NCI-H2081 treated with DMSO at 0.1 percent for 48 hours (cell line): ENCODE results near the gene TBX5.
"Not testable (repeated sequence)": the region's sequence is repeated elsewhere in the genome, so short reads cannot be mapped to it uniquely, and the experiment has no call there.

Source experiments
- DNase-seq: peaks from one replicate; lab custom pipeline; 2025; lab: John Stamatoyannopoulos, UW

TBX5 gene

DNA sequence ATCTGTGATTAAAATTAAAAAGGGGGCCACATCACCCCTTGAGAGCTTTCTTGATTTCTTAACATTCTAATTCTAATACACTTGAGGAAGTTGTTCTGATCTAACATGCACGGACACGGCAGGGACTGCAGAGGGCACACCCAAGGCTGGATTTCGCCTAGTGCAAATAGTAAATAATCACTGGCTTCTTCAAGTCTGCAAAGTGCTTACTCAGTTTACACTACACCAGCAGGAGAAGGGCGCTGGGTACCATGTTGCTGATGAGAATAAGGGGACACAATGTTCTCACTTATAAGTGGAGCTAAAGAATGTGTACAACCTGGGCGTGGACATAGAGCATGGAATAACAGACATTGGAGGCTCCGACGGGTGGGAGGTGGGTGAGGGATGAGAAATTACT lies 34.2 kb downstream of the TBX5 start:
- DNase-seq, result no peak

DNA sequence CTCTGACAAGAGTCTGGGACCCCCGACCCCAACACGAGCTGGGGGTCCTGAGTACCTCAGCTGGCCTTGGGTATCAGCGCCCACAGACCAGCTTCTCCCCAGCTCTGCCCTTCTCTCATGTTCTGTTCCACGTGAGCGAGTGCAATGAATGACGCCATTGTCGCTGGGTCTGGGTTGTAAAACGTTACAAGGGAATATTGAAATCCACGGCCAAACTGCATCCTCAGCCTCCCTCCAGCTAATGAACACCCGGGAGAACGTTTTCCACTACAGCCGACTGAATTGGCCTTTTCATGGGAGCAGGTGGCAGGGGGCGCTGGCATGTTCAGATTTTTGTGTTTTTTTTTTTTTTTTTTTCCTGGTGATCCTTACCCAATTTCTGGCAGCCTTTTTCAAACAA lies 34.7 kb downstream of the TBX5 start:
- DNase-seq, result no peak

DNA sequence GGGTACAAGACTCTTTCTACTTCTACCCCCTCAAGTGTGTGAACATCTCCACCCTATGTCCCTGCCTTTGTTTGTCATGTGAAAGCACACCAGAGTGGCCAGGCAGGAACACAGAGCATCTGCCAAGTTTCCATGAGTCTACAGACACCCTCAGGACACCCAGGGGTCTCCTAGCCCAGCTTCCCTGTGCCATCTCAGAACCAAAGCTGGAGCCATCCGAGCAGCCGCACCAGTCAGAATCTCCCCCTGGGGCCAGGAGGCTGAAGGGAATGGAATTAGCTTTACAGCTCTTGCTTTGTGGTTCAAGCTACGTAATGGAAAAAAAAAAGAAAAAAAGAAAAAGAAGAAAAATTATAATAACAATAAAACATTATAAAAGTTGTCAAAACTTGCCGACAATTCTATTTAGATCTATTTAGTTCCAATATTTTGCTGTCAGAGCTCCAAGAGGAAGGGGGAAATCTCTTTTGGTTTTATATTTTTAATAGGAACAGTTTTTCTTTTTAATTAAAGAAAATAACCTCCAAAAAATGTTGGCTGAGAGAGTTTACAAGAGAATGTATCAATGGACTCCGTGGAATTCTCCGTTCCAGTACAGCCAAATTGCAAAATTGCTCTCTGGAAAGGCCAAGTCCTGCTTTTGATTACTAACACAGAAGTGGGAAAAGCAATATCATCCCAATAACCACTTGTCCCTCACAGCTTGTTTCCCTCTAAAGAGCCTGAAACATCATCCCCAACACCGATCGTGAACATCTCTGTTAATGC lies 37.1 kb downstream of the TBX5 start:
- no peak for DNase-seq

DNA sequence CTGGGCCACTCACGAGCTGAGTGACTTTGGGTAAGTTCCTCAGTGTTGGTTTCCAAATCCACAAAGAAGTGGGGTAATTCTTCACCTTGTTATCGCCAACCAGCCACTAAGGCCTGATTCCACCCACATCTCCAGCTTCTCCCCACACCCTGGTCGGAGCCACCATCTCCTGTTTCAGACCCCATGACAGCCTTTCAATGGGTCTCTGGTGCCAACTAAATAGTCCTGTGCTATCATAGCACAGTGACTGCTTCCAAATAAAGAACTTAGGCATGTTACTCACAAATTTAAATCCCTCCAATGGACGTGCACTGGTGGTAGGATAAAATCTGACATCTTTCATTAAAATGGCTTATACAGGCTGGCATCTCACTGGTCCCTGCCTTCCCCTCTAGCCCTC lies 44.0 kb downstream of the TBX5 start:
- no peak for DNase-seq

DNA sequence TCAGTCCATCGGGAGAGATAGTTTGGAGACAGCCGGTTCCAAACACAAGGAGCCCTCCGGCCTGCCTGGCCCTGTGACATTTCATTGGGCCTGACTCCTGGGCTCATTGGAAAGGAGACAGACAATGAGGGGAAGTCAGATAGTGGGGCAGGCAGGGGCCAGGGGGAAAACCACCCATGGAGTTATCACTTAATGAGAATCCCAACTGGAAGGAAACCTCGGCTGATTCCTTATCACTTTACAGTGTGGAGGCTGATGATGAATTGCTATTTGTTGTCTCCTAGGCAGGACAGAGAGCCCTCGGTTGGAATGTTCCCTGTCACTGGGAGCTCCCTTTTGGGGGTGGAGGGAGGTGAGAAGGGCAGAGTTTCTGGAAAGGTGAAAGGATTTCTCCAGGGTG lies 44.4 kb downstream of the TBX5 start:
- no peak for DNase-seq

DNA sequence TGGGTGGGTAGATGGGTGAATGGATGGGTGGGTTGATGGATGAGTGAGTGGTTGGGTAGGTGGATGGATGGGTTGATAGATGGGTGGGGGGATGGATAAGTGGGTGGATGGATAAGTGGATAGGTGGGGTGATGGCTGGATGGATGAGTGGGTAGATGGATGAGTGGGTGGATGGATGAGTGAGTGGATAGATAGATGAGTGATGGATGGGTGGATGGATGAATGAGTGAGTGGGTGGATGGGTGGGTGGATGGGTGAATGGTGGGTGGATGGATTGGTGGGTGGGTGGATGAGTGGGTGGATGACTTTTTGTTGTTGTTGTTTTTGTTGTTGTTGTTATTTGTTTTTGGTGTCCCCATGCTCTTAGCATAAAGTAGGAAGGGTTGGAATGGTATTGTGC lies 45.5 kb downstream of the TBX5 start:
- DNase-seq, result no peak

DNA sequence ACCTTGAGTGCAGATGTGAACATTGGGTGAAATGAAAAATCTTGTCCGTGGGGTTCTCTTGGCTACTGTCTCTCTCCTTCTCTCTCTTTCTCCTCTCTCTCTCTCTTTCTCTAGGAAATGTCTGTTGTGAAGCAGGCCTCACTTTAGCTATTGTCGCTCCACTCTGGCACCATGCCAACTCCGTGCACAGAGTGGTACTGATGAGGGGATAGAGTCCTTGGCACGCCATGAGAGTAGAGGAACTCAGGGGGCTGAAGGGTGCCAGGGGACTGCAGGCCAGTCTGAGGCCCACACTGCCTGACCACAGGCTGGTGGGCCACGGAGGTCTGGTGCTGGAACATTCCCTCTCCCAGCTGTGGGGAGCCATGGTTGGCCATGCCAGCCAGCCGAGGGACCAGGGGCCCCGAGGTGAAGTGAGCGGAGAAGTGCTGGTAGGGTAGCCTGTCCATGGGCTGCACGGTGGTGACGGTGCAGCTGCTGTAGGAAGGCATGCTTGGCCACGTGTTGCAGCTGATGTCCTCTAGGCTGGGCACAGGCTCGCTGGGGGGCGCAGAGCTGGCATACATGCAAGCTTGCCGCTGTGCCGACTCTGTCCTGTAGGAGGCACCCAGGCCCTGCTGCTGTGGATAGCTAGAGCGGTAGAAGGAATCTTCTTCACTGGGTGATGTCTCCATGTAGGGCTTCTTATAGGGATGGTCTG lies 50.4 kb downstream of the TBX5 start:
- no peak for DNase-seq

DNA sequence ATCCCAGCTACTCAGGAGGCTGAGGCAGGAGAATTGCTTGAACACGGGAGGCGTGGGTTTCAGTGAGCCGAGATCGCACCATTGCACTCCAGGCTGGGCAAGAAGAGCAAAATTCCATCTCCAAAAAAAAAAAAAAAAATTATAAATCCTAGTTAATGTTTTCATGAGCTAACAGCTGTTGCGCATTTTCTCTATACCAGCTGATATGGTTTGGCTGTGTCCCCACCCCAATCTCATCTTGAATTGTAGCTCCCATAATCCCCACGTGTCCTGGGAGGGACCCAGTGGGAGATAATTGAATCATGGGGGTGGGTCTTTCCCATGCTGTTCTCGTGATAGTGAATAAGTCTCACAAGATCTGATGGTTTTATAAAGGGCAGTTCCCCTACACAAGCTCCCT lies 56.7 kb downstream of the TBX5 start:
- DNase-seq, result not testable (repeated sequence)

DNA sequence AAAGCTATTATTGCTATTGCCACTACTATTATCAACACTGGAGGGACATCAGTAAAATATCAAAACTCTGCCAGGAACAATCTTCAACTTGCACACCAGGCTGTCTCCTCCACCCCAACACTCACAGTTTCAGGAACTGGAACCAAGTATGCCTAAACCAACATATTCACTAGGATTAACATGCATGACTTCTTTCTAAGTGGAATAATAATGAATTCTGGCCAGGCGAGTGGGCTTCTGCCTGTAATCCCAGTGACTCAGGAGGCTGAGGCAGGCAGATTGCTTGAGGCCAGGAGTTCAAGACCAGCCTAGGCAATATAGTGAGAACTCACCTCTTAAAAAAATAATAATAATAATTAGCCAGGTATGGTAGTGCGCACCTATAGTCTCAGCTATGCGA lies 58.1 kb downstream of the TBX5 start:
- no peak for DNase-seq

DNA sequence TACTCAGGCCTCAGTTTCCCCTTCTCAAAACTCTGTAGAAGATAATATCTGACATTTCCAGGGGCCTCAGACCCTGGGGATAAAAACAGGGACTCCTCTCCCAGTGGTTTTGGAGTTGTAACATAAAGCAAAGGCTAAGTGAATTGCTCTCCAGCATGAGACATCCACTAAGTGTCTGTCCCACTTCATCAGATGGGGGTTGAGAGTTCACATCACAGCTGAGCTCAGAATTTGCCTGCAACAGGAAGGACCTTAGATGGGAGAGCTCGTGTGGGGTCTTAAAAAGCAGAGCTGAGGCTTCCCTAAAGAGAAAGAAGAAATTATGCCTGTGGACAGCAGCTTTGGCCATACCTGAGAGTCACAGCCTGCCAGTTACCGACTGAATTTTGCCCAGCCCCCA lies 61.1 kb downstream of the TBX5 start:
- no peak for DNase-seq

DNA sequence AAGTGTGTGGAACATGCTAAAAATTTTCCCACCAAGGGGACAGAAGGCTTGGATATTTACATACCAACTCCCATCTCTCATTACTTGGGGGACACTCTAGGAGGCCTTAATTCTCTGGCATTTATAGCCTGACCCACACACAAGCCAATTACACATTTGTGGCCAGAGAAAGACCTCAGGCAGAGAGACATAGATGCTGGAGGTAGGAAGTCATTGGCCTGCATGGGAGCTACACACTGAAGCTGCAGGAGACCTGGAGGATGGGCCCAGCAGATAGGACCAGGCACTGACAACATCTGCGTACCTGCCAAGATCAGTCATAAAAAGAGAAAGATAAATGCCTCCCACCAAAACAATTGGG lies 61.7 kb downstream of the TBX5 start:
- no peak for DNase-seq

DNA sequence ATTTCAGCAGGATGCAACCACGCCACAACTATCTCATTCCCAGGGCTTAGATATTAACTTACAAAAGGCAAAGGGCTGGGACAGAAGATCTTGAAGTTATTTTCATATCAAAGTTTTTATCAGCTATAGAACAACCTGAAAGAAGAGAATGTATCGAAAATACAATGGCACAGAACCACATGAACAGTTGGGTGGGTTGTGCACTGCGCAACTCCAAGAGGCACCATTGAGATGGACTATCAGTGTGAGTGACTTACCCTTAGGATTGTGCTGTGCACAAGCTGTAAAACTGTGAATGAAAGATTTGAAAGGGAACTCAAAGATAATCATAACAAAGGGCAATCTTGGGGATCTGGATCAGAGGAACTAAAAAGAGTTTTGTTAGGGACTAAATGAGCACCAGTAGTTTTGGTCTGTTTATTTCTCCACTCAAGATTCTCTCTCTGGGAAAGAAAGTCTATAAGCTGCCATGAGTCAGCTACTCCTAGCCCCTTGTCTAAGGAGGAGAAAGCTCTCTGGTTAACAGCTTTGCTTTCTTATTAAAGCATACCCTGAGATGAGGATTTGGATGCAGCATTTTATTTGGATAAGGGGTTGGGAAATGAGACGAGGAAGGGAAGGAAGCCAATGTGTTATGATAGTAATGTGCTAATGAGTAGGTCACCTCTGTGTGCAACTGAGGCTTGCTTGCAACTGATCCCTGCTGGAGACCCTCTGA lies 62.2 kb downstream of the TBX5 start:
- DNase-seq, result no peak

DNA sequence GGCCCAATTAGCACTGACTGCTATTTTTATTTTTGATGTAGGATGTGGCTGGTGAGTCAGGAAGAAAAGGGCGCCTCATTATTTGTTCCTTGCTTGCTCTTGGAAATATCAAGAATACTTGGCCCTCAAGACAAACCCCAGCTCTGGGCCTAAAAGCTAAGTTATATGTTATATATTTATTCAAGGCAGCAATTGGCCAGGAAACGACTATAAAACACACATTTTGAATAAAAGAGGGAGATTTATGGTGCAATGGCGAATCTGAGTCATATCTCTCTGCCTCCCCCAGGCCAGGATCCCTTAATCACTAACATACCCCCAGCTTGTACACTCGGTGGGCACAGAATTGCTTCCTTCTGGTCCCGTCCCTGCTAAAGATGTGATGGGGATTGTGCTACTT lies 63.3 kb downstream of the TBX5 start:
- no peak for DNase-seq

DNA sequence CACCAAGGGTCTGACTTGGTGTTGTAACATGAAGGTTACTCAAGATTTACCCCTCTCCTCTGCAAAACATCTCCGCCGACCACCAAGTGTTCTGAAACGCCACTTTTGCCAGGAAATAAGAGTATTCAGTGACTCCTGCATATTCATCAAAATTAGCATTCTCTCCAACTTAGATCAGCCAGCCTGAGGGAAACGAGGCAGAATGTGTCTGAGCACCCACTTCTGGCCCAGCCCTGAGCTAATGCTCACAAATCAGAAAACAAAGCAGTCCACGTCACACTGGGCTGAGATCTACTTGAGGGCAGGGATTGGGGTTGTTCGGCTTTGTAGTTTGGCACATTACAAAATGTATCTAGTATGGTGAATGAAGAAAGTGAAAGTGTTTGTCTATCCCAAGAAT lies 64.3 kb downstream of the TBX5 start:
- no peak for DNase-seq

DNA sequence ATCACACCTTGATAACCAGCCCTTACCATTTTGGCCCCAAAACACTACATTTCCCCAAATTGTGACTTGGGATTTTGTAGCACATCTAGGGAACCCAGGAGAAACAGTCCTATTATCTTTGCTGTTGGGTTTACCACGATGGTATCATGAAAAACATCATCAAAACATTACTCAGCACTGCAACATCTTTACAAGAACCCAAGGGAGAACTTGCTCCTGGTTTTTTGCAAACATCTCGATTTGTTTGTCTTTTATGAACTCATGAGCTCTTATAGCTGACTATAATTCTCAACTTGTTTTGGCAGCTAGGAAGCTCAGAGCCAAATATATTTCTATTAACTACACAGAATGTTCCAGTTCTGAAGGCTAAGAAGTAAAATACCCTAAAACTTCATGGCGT lies 65.7 kb downstream of the TBX5 start:
- DNase-seq, result no peak

DNA sequence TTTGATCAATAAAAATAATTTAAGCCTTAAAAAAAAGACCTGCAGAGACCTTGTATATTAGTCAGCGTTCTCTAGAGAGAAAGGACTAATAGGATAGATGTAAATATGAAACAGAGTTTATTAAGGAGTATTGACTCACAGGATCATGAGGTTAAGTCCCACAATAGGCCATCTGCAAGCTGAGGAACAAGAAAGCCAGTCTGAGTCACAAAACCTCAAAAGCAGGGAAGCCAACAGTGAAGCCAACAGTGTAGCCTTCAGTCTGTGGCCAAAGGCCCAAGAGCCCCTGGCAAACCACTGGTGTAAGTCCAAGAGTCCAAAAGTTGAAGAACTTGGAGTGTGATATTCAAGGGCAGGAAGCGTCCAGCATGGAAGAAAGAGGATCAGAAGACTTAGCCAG lies 66.3 kb downstream of the TBX5 start:
- DNase-seq, result no peak

DNA sequence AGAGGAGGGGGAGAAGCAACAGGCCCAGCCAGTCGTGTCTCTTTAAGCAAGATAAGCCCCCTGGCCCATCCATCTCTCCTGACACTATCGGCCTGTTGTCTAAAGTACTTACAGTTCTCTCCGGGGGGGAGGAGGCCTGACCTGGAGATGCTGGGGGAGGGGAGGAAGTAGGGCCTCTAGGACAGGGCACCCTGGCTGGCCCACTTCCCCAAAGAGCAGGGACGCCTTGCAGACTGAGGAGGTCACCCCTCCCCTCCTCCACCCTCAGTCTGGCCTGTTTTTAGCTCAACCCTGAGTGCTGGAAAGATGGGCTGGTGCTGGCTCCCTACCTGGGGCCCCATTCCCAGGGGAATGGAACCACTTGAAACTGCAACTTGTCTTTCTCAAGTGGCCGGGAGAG lies 70.3 kb downstream of the TBX5 start:
- no peak for DNase-seq

DNA sequence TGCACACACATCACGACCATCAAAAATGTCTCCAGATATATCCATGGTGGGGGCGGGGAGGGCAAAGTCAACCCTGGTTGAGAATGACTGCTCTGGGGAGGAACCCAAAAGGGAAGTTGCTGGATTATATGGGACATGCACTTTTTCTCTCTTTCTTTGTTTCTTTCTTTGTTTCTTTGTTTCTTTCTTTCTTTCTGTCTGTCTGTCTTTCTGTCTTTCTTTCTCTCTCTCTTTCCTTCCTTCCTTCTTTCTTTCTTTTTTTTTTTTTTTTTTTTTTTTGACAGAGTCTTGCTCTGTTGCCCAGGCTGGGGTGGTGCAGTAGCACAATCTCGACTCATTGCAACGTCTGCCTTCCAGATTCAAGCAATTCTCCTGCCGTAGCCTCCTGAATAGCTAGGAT lies 71.5 kb downstream of the TBX5 start:
- DNase-seq, result no peak

DNA sequence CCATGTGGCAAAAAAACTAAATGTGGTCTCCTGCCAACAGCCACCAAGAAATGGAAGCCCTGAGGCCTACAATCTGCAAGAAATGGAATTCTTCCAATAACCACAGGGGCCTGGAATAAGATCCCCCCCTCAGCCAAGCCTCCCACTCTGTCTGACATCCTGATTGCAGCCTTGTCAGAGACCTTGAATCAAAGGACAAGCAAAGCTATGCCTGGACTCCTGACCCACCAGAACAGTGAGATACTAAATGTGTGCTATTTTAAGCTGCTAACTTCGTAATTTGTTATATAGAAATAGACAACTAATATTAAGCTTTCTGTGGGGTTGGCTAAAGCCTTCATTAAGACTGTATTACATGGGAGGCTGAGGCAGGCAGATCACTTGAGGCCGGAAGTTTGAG lies 77.7 kb downstream of the TBX5 start:
- no peak for DNase-seq

DNA sequence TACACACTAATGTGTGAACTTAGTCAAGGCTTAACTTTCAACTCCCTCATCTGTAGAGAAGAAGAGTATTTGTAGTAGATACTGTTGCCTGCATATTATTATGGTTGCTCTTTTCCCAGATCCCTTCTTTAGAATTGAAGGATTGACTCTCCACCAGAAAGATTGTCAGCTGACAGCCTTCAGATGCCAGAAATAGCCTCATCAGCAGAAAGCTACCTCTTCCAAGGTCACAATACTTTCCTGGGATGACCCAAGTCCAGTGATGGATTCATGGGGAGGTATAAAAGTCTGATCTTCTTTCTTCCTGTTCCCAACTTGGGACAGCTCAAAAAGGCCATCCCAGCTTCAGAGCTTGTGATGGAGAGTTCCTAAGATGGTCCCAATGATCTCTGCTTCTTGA lies 78.2 kb downstream of the TBX5 start:
- DNase-seq, result no peak

DNA sequence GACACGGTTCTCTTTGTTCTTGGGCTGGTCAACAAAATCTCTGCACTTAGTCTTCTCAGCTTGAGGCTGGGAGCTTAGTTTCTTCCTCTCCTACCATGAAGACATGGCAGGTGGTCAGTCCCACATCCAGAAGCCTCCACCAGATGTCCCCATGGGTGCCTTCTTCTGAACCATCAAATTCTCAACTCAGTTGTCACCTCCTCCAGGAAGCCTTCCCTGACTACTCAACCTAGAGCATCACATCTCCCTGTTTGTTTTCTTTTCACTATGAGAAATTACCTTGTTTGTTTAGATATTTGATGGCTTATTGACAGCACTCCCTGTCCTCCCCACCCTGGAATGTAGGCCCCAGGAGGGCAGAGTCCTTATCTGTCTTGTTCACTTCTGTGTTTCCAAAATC lies 84.4 kb downstream of the TBX5 start:
- no peak for DNase-seq

DNA sequence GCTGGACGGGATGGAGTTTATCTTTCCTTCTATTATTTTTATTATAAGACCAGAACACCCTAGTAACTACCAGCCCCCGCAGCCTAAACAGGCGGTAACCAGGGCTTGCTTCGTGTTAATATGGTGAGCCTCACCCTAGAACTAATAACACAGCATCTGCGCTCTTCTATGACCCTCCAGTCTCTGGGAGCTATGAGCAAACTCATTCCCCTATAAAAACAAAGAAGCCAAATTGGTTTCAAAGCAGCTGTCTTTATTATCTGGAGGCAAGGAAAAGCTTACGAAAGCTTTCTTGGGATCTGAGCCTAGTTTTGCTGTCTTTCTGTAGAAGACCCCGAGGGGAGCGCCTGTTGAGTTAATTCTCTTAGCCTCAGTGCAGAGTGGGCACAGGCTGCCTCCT lies 85.0 kb downstream of the TBX5 start:
- no peak for DNase-seq

DNA sequence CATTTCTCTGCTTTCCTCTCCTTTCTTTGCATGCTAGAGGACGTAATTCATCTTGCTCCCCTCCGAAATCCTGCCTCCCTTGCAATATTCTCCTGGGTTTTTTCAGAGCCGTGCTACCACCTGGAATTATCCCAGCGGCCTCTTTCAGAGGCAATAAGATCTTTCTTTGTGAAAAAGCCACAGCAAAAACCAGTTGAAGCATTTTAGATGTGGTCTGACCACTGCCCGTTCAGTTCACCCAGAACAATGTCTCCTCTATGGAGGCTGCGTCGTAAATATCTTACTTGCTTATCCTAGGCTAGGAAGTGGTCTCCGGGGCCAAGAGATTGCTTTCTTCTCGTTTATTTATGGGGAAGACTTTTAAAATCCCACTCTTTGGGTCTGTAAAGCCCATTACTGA lies 85.8 kb downstream of the TBX5 start:
- no peak for DNase-seq
